H54 (cell line): Measurements from ENCODE around the gene PODXL.

Experiments used
- DNase-seq: peaks from one replicate; pipeline ENCODE4 v3.0.0; 2011; ENCODE audit warnings: low spot score, mixed read lengths; ENCODE audit not compliant: insufficient read length
- FAIRE-seq: peaks from 3 replicates; lab custom pipeline; 2011; peaks lifted over from hg19 to GRCh38; lab: Jason Lieb, UNC
- POLR2A ChIP-seq: IDR thresholded peaks from 2 replicates; pipeline ENCODE4 v1.6.1; 2011; ENCODE audit warnings: low read depth, mild to moderate bottlenecking, low read length

The PODXL gene

GRCh38 chr7:131555552-131556052 lies 826 bp downstream of the PODXL start:
- no peak for DNase-seq

GRCh38 chr7:131554880-131555516 lies 1.4 kb downstream of the PODXL start:
- FAIRE-seq (no peak), DNase-seq (no peak)
- TF ChIP-seq POLR2A = no peak

More at GRCh38 chr7:131555552-131556052, 826 bp downstream of the PODXL start:
- no peak for FAIRE-seq
- no peak for TF ChIP-seq POLR2A

DNA sequence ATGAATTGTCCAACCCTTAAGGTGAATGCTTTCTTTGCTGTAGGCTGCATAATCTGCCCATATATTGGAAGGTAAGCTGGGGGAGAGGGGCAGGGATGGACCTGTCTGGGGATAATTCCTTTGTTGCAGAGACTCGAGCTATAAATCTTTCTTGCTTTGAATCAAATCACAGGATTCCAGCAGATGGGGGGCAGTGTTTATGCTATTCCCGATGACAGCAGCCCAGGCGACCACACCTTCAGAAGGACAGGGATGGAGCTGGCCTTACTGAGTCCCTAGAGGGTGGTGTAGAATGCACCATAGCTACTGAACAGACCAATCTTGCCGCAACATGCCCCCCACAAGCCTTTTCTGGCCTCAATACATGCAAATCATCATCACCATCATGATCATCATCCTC lies 2.5 kb downstream of the PODXL start:
- no peak for FAIRE-seq
- DNase-seq = no peak
- no peak for TF ChIP-seq POLR2A

DNA sequence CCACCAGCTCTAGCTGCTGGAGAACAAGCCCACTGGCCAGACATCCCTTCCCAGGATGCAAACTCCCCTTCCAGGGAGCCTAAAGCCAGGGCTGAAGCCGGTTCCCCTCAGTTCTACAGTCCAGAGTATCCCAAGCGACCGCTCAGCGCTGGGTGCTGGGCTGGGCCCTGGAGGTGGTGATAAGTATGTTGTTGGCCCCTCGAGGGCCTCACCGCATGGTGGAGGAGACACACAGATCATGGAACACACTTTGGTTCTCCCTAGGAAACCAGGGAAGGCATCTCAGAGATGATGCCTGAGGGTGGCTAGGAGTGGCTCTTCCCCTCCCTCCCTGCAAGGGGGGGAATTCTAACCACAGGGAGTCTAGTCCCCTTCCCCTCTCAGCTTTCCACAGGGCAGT lies 4.4 kb downstream of the PODXL start:
- no peak for FAIRE-seq

GRCh38 chr7:131550846-131551245 lies 5.6 kb downstream of the PODXL start:
- FAIRE-seq (no peak), DNase-seq (no peak)
- TF ChIP-seq POLR2A = no peak

More for the DNA sequence above, 4.4 kb downstream of the PODXL start:
- TF ChIP-seq POLR2A = no peak
- no peak for DNase-seq

- TF ChIP-seq POLR2A = no peak
- FAIRE-seq = no peak
- DNase-seq = no peak
Measured at GRCh38 chr7:131548371-131548770, 8.1 kb downstream of the PODXL start.

- FAIRE-seq = no peak
- no peak for DNase-seq
- no peak for TF ChIP-seq POLR2A
Measured at GRCh38 chr7:131547589-131547988, 8.8 kb downstream of the PODXL start.

GRCh38 chr7:131546583-131547141 lies 9.8 kb downstream of the PODXL start:
- no peak for FAIRE-seq
- no peak for DNase-seq

DNA sequence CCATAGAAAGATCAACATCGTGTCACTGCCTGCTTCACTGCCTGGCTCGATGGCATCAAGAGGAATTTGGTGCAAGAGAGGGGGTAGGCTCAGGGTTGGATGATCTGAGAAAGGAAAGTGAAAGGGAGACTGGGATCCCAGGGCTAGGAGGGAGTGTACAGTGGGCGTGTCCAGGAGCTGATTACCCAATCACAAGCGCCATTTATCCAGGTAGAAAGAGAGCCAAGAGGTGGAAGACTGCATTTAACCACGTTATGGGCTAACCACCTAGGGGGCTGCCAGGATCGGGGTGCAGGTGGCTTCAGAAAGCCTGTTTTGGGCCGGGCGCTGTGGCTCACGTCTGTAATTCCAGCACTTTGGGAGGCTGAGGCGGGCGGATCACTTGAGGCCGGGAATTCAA lies 10.3 kb downstream of the PODXL start:
- DNase-seq (no peak), FAIRE-seq (no peak)
- no peak for TF ChIP-seq POLR2A

More at GRCh38 chr7:131546583-131547141, 9.8 kb downstream of the PODXL start:
- TF ChIP-seq POLR2A = no peak

DNA sequence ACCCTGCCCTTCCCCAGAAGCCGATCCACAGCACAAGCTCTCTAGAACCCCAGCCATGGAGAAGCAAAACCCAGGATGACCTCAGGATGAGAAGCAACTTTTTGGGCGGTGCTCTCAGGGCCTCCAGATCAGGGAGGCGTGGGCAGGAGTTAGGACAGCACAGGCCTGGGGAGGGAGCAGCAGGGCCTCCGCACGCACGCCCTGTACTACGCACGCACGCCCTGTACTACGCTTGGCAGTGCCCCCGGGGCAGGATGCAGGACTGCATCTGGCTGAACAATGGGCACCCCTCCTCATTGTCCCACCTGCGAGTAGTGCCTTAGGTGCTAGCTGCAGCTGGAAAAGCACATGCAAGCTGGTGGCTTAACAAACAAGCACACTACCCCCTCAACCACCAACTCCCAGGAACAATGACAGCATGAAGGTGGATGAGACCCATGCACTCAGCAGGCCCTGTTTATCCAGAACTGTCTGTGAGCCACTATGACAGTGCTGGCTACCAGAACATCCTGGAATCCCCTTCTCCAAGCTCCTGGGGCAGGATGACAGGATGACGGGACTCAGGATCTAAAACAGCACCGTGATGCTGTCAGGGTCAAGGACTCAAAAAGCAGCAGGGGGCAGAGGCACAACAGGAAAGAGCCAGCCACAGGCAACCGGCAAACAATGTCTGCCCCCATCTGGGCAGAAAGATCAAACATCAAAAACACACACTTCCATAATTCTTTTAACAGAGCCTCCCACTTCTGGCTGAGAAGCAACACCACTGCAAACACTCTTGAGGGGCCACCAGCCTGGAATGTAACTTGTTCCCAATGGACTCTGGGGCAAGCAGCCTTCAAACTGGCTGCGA lies 11.8 kb downstream of the PODXL start:
- DNase-seq = no peak
- no peak for FAIRE-seq
- no peak for TF ChIP-seq POLR2A

GRCh38 chr7:131544021-131544420 lies 12.4 kb downstream of the PODXL start:
- FAIRE-seq (no peak), DNase-seq (no peak)
- TF ChIP-seq POLR2A = no peak

- DNase-seq (no peak), FAIRE-seq (no peak)
- TF ChIP-seq POLR2A = no peak
Measured at GRCh38 chr7:131543298-131543697, 13.1 kb downstream of the PODXL start.

DNA sequence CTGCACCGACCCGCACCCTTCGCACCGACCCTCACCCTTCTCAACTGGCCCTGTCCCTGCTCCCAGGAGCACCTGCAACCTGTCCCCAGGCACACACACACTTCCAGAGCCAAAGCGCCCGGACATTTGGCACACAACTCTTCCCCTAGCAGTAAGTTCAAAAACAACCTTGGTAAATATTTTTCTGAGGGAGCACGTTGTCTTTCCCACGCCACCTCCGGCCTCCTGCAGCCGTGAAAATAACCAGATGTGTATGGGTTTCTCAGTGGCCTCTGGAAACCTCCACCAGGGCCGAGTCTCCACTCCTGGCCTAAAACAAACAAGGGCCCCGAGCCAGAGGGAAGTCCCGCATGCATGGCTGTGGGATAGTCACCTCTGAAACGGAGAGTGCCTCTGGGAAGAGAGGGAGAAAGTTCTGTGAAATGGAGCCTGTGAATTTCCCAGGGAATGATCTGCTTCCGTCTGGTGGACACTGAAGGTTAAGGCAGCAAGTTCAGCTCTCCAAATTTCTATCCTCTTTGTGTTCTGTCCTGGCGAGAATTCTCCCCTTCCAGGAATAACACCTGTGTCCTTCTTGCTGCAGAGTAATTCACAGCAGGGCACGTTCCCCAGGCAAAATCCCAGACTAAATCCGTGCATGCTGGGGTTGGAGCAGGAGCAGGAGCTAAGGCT lies 15.8 kb downstream of the PODXL start:
- FAIRE-seq = no peak
- TF ChIP-seq POLR2A = no peak
- no peak for DNase-seq

- TF ChIP-seq POLR2A = no peak
- no peak for DNase-seq
- FAIRE-seq = no peak
Measured at GRCh38 chr7:131538813-131539179, 17.6 kb downstream of the PODXL start.
